Sigmoid colon (tissue), 4 donors: ENCODE results near the gene CPZ.

ENCODE experiments used
- POLR2AphosphoS5 ChIP-seq, 4 donors: sonication (generic); formaldehyde crosslinking; IDR thresholded peaks; one replicate each; pipeline ENCODE4 v1.6.1; 2017; ENCODE audit warnings: antibody characterized with exemption in 4 of 4
- TF ChIP-seq, protein P1 (sequence below), 4 experiments: fragments of 450-650 bp in 3 of 4; fragments of 200-600 bp in 1 of 4; IDR thresholded peaks; one replicate each; pipeline ENCODE4 v1.5.1; 2016 to 2019; ENCODE audit warnings: antibody characterized with exemption in 4 of 4, mild to moderate bottlenecking in 3 of 4, moderate library complexity in 2 of 4

DNA sequence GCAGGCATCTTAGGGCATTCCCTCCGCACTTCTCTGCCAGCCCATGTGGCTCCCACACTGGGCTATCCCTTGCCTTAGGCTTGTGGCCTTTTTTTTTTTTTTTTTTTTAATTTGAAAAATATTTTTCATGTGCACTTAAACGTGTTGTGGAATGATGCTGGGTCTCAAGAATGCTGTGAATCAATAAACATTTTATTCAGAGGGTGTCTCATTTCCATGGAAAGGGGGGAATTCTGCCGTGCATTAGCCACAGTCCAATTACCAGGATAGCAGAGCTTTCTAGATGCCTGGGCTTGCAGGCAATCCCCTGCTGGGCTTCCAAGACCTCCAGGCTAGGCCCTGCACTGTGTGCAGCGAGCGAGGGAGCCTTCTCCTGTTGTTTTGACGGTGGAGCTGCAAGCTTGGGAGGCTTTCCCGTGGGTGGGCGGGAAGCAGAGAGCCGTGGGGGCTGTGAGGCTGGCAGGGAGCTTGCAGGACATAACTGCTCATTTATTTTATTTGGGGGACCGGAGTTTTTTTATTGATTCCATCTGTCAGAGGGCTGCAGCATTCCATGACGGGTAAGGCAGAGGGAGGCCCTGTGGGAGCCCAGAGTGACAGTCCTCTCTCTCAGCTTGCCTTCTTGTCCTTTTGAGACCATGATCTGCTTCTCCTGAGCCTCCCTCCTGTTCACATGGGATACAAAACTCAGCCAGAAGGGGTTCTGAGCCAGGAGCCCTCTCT lies 2.6 kb upstream of the CPZ start:
- TF ChIP-seq, protein P1, sequence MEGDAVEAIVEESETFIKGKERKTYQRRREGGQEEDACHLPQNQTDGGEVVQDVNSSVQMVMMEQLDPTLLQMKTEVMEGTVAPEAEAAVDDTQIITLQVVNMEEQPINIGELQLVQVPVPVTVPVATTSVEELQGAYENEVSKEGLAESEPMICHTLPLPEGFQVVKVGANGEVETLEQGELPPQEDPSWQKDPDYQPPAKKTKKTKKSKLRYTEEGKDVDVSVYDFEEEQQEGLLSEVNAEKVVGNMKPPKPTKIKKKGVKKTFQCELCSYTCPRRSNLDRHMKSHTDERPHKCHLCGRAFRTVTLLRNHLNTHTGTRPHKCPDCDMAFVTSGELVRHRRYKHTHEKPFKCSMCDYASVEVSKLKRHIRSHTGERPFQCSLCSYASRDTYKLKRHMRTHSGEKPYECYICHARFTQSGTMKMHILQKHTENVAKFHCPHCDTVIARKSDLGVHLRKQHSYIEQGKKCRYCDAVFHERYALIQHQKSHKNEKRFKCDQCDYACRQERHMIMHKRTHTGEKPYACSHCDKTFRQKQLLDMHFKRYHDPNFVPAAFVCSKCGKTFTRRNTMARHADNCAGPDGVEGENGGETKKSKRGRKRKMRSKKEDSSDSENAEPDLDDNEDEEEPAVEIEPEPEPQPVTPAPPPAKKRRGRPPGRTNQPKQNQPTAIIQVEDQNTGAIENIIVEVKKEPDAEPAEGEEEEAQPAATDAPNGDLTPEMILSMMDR (IDR thresholded peaks at IDR 0.05): no peak
- TF ChIP-seq POLR2AphosphoS5 (IDR thresholded peaks at IDR 0.05): no peak
